Measurements from ENCODE around the gene RTN4. TPM values are rescaled to one million over a fixed set of nuclear protein-coding genes. Genes with fewer than 3 reads are reported as not detected.
"Not testable (repeated sequence)": the region's sequence is repeated elsewhere in the genome, so short reads cannot be mapped to it uniquely, and the experiment has no call there.

The RTN4 gene
- total RNA-seq, 2 donors from 2014 or later, result 112 to 215 TPM

DNA sequence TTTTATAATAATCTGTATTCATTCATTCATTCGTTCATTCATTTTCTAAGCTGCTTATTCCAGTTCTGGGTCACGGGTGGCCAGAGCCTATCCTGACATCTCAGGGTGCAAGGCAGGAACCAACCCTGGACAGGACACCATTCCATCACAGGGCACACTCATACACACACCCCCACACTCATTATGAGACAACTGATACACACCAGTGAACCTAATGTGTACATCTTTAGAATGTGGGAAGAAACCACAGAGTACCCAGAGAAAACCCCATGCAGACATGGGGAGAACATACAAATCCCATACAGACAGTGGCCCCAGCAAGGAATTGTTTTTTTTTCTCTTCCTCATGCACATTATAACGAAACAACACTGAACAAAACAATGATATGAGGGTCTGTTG lies 54.7 kb downstream of the RTN4 start:
- Histone ChIP-seq H3K4me3 (no peak overlapping the region), H3K27ac (no peak overlapping the region), H3K4me1 (peaks cover 66% of the 10 kb centered on the region), H3K27me3 (no peaks in the 10 kb centered on the region), H3K36me3 (replicated peaks in 1 of 2; ENCODE audit: insufficient read depth in 1 of 2, low read depth in 2 of 2) (no peaks in the 10 kb centered on the region), H3K9me3 (no peaks in the 10 kb centered on the region)
- intact Hi-C loops (cut with DNase I), result no loop called here
- DNase-seq (no peak), ATAC-seq (no peak)
- WGBS, 2 donors, result 91 to 92% methylated on average over 3 of the region's 3 CpGs
- TF ChIP-seq, protein P1, sequence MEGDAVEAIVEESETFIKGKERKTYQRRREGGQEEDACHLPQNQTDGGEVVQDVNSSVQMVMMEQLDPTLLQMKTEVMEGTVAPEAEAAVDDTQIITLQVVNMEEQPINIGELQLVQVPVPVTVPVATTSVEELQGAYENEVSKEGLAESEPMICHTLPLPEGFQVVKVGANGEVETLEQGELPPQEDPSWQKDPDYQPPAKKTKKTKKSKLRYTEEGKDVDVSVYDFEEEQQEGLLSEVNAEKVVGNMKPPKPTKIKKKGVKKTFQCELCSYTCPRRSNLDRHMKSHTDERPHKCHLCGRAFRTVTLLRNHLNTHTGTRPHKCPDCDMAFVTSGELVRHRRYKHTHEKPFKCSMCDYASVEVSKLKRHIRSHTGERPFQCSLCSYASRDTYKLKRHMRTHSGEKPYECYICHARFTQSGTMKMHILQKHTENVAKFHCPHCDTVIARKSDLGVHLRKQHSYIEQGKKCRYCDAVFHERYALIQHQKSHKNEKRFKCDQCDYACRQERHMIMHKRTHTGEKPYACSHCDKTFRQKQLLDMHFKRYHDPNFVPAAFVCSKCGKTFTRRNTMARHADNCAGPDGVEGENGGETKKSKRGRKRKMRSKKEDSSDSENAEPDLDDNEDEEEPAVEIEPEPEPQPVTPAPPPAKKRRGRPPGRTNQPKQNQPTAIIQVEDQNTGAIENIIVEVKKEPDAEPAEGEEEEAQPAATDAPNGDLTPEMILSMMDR (IDR thresholded peaks at IDR 0.05), result no peak
- no peak for TF ChIP-seq POLR2A (IDR thresholded peaks at IDR 0.05)

DNA sequence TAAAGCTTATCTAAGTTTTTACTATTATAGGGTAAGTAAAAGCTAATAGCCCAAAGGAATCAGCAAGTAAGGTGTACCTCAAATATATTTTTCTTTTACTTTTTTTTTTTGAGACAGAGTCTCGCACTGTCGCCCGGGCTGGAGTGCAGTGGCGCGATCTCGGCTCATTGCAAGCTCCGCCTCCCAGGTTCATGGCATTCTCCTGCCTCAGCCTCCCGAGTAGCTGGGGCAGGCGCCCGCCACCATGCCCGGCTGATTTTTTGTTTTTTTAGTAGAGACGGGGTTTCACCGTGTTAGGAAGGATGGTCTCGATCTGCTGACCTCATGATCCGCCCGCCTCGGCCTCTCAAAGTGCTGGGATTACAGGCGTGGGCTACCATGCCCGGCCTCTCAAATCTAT lies 59.6 kb downstream of the RTN4 start:
- peaks cover 48% of the 10 kb centered on the region for H3K4me1 ChIP-seq
- H3K27me3 ChIP-seq; DNase-seq; H3K36me3 ChIP-seq (replicated peaks in 1 of 2; ENCODE audit: insufficient read depth in 1 of 2, low read depth in 2 of 2); H3K4me3 ChIP-seq; H3K27ac ChIP-seq; intact Hi-C loops (cut with DNase I); ATAC-seq; H3K9me3 ChIP-seq: not testable (repeated sequence)
- WGBS, 2 donors, result 95 to 97% methylated on average over 19 of the region's 19 CpGs

DNA sequence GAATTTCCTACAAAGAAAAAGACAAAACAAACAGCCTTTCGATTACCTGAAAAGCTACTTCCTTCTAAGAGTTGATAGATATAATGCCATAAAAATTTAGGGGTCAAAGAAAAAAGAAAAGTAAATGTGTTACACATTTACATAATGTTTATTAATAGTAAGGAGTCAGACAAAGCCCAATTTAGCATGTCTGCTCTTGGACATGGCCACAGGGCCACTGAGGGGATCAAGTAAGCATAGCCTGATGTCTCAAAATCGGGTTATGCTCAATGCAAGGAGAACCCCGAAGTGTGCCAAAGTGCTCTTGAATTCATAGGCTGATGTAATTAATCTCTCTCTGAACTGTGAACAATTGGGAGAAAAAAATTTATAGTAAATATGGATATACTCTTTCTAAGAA lies 61.6 kb downstream of the RTN4 start:
- ATAC-seq, result no peak
- 72 to 74% methylated on average over 3 of the region's 3 CpGs for WGBS, 2 donors
- intact Hi-C loops (cut with DNase I), result no loop called here
- no peak for DNase-seq
- Histone ChIP-seq H3K4me3 (no peak overlapping the region), H3K36me3 (replicated peaks in 1 of 2; ENCODE audit: insufficient read depth in 1 of 2, low read depth in 2 of 2) (no peaks in the 10 kb centered on the region), H3K9me3 (no peaks in the 10 kb centered on the region), H3K27ac (no peak overlapping the region), H3K27me3 (no peaks in the 10 kb centered on the region), H3K4me1 (peaks cover 47% of the 10 kb centered on the region)
- TF ChIP-seq, protein P1 (IDR thresholded peaks at IDR 0.05), result no peak
- TF ChIP-seq POLR2A (IDR thresholded peaks at IDR 0.05), result no peak

DNA sequence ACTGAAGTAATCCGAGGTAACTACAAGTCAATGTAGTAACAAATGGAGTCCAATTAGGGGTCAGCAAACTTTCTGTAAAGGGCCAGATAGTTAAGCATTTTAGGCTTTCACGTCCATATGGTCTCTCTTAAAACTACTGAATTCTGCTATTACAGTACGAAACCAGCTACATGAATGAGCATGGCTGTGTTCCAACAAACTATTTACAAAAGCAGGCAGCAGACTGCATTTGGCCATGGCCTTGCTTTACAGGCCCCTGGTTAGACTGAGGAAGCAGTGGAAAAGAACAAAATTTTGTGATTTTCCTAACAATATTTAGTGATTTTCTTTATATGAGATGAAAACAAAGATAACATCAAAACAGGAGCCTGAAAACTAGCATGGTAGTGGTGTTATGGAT lies 64.0 kb downstream of the RTN4 start:
- no peaks in the 10 kb centered on the region for H3K27me3 ChIP-seq
- peaks cover 54% of the 10 kb centered on the region for H3K4me1 ChIP-seq
- no peak overlapping the region for H3K27ac ChIP-seq
- intact Hi-C loops (cut with DNase I), result no loop called here
- ATAC-seq (no peak), DNase-seq (peak in 3 of 4 donors; percentile 41 to 56 (median 55))
- H3K36me3 ChIP-seq (replicated peaks in 1 of 2; ENCODE audit: insufficient read depth in 1 of 2, low read depth in 2 of 2), result no peaks in the 10 kb centered on the region
- TF ChIP-seq, protein P1 (IDR thresholded peaks at IDR 0.05), result no peak
- TF ChIP-seq POLR2A (IDR thresholded peaks at IDR 0.05), result no peak
- no peaks in the 10 kb centered on the region for H3K9me3 ChIP-seq
- no peak overlapping the region for H3K4me3 ChIP-seq
- 23 to 33% methylated on average over 3 of the region's 3 CpGs for WGBS, 2 donors

DNA sequence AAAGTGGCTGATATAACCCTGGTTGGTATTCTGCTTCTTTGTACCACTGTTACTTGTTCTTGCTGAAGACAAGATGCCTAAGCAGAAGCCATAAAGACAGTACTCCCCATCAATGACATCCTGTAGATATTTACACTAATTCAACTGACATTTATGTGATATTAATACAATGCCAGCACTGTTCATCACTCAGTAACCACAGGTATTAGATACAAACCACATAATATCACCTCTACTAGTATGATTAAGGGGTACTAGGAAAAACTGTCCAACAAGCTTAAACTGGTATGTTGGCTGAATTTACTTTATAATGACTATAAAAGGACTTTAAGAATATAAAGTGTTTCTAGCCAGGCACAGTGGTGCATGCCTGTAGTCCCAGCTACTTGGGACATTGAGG lies 65.8 kb downstream of the RTN4 start:
- H3K27ac ChIP-seq, result no peak overlapping the region
- no peak for DNase-seq
- H3K4me3 ChIP-seq, result no peak overlapping the region
- ATAC-seq, result no peak
- H3K9me3 ChIP-seq, result no peaks in the 10 kb centered on the region
- H3K4me1 ChIP-seq, result peaks cover 71% of the 10 kb centered on the region
- TF ChIP-seq POLR2A (IDR thresholded peaks at IDR 0.05), result no peak
- TF ChIP-seq, protein P1 (IDR thresholded peaks at IDR 0.05), result no peak
- H3K36me3 ChIP-seq (replicated peaks in 1 of 2; ENCODE audit: insufficient read depth in 1 of 2, low read depth in 2 of 2), result no peaks in the 10 kb centered on the region
- no peaks in the 10 kb centered on the region for H3K27me3 ChIP-seq
- intact Hi-C loops (cut with DNase I), result no loop called here

All from body of pancreas (tissue), 4 donors.